Smooth muscle cell (in vitro differentiated cells): ENCODE measurements around the gene TBC1D5. TPM values are rescaled to one million over a fixed set of nuclear protein-coding genes. Genes with fewer than 3 reads are reported as not detected.

ENCODE experiments used
- DNase-seq: peaks from one replicate; lab custom pipeline; 2025; ENCODE audit not compliant: unreplicated experiment; lab: John Stamatoyannopoulos, UW
- H2AFZ ChIP-seq: fragments of 200-600 bp; sonication (generic); 2 replicates; pipeline ENCODE4 v1.6.0; 2016; ENCODE audit warnings: antibody characterized with exemption, low read depth, mild to moderate bottlenecking
- H3F3A ChIP-seq: fragments of 200-600 bp; sonication (generic); 2 replicates; pipeline ENCODE4 v1.6.0; 2017; ENCODE audit warnings: antibody characterized with exemption, low read depth
- H3K27ac ChIP-seq: fragments of 200-600 bp; sonication (generic); 2 replicates; pipeline ENCODE4 v1.5.1; 2016; ENCODE audit warnings: low read depth, mild to moderate bottlenecking
- H3K27me3 ChIP-seq: fragments of 200-600 bp; sonication (generic); 2 replicates; pipeline ENCODE4 v1.6.1; 2016; ENCODE audit warnings: low read depth, mild to moderate bottlenecking
- H3K36me3 ChIP-seq: fragments of 200-600 bp; sonication (generic); 2 replicates; pipeline ENCODE4 v1.5.1; 2016; ENCODE audit warnings: low read depth
- H3K4me1 ChIP-seq: fragments of 200-600 bp; sonication (generic); 2 replicates; pipeline ENCODE4 v1.5.1; 2016; ENCODE audit warnings: low read depth
- H3K4me2 ChIP-seq: fragments of 200-600 bp; sonication (generic); 2 replicates; pipeline ENCODE4 v1.6.0; 2016; ENCODE audit warnings: mild to moderate bottlenecking
- H3K4me3 ChIP-seq: fragments of 200-600 bp; sonication (generic); 2 replicates; pipeline ENCODE4 v1.5.1; 2016; ENCODE audit warnings: mild to moderate bottlenecking
- H3K79me2 ChIP-seq: fragments of 200-600 bp; sonication (generic); 2 replicates; pipeline ENCODE4 v1.6.0; 2016; ENCODE audit warnings: low read depth, mild to moderate bottlenecking
- H3K9ac ChIP-seq: fragments of 200-600 bp; sonication (generic); 2 replicates; pipeline ENCODE4 v1.6.0; 2016; ENCODE audit warnings: low read depth
- H3K9me3 ChIP-seq: fragments of 200-600 bp; sonication (generic); replicated peaks from 2 replicates; pipeline ENCODE4 v1.5.1; 2016; ENCODE audit warnings: low read depth
- H4K20me1 ChIP-seq: fragments of 200-600 bp; sonication (generic); 2 replicates; pipeline ENCODE4 v1.6.0; 2016; ENCODE audit warnings: low read depth
- WGBS: methylation state at CpG from one replicate; pipeline ENCODE4 v1.1.7; 2016; ENCODE audit warnings: low lambda C conversion rate; 5-methylcytosine and 5-hydroxymethylcytosine counted together
- polyA plus RNA-seq: library from polyadenylated mRNA; unstranded; fragments of >200 nt; fragmentation: Nextera tagmentation; extraction: Ambion mirVana; gene quantifications from 2 replicates; pipeline ENCODE4 v1.2.1, GENCODE V29; 2016
- total RNA-seq: library from RNA; depleted of rRNA; stranded (reverse); fragments of >200 nt; gene quantifications from 2 replicates; pipeline ENCODE4 v1.2.3, GENCODE V29; 2014
- TF ChIP-seq, protein P1 (sequence below): fragments of 200-600 bp; sonication (generic); IDR thresholded peaks from 2 replicates; pipeline ENCODE4 v1.5.1; 2017; ENCODE audit warnings: borderline replicate concordance, mild to moderate bottlenecking, antibody characterized with exemption; ENCODE audit not compliant: insufficient read depth, poor library complexity, severe bottlenecking

TBC1D5 gene
- total and polyA plus RNA-seq, 2 experiments from 2014 or later = 14.6 to 35.3 TPM

DNA sequence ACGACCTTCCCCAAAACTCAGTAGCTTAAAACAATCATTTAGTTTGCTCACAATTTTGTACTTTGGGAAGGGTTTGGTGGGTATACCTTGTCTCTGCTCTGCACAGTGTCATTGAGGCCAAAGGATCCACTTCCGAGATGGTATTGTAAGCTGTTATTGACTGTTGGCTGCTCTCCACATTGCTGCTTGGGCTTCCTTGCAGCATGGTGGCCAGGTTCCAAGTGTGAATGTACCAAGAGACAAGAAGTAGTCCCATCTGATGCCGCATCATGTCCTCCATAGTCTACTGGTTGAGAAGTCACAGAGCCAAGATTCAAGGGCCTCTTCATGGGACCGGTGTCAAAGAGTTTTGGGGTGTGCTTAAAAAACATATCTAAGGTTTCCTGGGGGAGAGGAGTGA, 589.2 kb downstream of the TBC1D5 start:
- Histone ChIP-seq H3K9ac (no peak overlapping the region), H3K27ac (no peak overlapping the region), H4K20me1 (no peaks in the 10 kb centered on the region), H3K9me3 (no peaks in the 10 kb centered on the region), H3F3A (no peaks in the 10 kb centered on the region), H3K4me2 (no peak overlapping the region), H2AFZ (no peak overlapping the region), H3K27me3 (no peaks in the 10 kb centered on the region), H3K36me3 (no peaks in the 10 kb centered on the region), H3K4me3 (no peak overlapping the region), H3K79me2 (no peaks in the 10 kb centered on the region), H3K4me1 (no peaks in the 10 kb centered on the region)
- TF ChIP-seq, protein P1, sequence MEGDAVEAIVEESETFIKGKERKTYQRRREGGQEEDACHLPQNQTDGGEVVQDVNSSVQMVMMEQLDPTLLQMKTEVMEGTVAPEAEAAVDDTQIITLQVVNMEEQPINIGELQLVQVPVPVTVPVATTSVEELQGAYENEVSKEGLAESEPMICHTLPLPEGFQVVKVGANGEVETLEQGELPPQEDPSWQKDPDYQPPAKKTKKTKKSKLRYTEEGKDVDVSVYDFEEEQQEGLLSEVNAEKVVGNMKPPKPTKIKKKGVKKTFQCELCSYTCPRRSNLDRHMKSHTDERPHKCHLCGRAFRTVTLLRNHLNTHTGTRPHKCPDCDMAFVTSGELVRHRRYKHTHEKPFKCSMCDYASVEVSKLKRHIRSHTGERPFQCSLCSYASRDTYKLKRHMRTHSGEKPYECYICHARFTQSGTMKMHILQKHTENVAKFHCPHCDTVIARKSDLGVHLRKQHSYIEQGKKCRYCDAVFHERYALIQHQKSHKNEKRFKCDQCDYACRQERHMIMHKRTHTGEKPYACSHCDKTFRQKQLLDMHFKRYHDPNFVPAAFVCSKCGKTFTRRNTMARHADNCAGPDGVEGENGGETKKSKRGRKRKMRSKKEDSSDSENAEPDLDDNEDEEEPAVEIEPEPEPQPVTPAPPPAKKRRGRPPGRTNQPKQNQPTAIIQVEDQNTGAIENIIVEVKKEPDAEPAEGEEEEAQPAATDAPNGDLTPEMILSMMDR = no peak
- DNase-seq = no peak
- 100% methylated on average over 4 of the region's 4 CpGs for WGBS

GRCh38 chr3:17151598-17152373, 590.6 kb downstream of the TBC1D5 start:
- no peak overlapping the region for H3K4me3 ChIP-seq
- H3F3A ChIP-seq = no peaks in the 10 kb centered on the region
- TF ChIP-seq, protein P1 = no peak
- 87% methylated on average over 16 of the region's 16 CpGs for WGBS
- no peaks in the 10 kb centered on the region for H3K79me2 ChIP-seq
- no peak overlapping the region for H3K27ac ChIP-seq
- DNase-seq = no peak
- no peak overlapping the region for H2AFZ ChIP-seq
- H3K36me3 ChIP-seq = no peaks in the 10 kb centered on the region
- H3K4me2 ChIP-seq = no peak overlapping the region
- H3K27me3 ChIP-seq = no peaks in the 10 kb centered on the region
- no peaks in the 10 kb centered on the region for H3K4me1 ChIP-seq
- no peak overlapping the region for H3K9ac ChIP-seq
- H4K20me1 ChIP-seq = no peaks in the 10 kb centered on the region
- H3K9me3 ChIP-seq = no peaks in the 10 kb centered on the region

- DNase-seq = no peak
Observed at GRCh38 chr3:17149076-17149475, 593.4 kb downstream of the TBC1D5 start.

More at GRCh38 chr3:17149076-17149475, 593.4 kb downstream of the TBC1D5 start:
- no peaks in the 10 kb centered on the region for H3F3A ChIP-seq
- no peaks in the 10 kb centered on the region for H3K4me1 ChIP-seq
- H3K4me3 ChIP-seq = no peak overlapping the region
- WGBS = 89% methylated on average over 9 of the region's 9 CpGs
- H3K79me2 ChIP-seq = no peaks in the 10 kb centered on the region
- TF ChIP-seq, protein P1 = no peak
- no peaks in the 10 kb centered on the region for H4K20me1 ChIP-seq
- H3K27ac ChIP-seq = no peak overlapping the region
- H3K4me2 ChIP-seq = no peak overlapping the region
- no peak overlapping the region for H2AFZ ChIP-seq
- no peaks in the 10 kb centered on the region for H3K36me3 ChIP-seq
- H3K9ac ChIP-seq = no peak overlapping the region
- no peaks in the 10 kb centered on the region for H3K27me3 ChIP-seq
- H3K9me3 ChIP-seq = no peaks in the 10 kb centered on the region
